SHP77 (cell line): ENCODE results near the gene TMPRSS9.

ENCODE experiments used
- DNase-seq, 2 experiments: peaks; one replicate each; lab custom pipeline; 2025; lab: John Stamatoyannopoulos, UW

The TMPRSS9 gene

GRCh38 chr19:2423071-2423914 lies 63.2 kb downstream of the TMPRSS9 start:
- no peak for DNase-seq

- DNase-seq = no peak
These were observed 64.0 kb downstream of the TMPRSS9 start for GRCh38 chr19:2423915-2424685.

GRCh38 chr19:2424686-2425621 lies 64.9 kb downstream of the TMPRSS9 start:
- no peak for DNase-seq

GRCh38 chr19:2425622-2426581 lies 65.8 kb downstream of the TMPRSS9 start:
- no peak for DNase-seq

- DNase-seq = peak; percentile 10 to 37
These were observed 66.8 kb downstream of the TMPRSS9 start for GRCh38 chr19:2426611-2427428.

GRCh38 chr19:2427429-2428320 lies 67.6 kb downstream of the TMPRSS9 start, which contains the start of gene TIMM13:
TSS of gene TIMM13 (minus strand) at chr19:2427586. CDS start at chr19:2427533, 53 bp downstream.
- DNase-seq = peak; percentile 92 to 96

- DNase-seq = peak; percentile 7 to 49
These were observed 68.2 kb downstream of the TMPRSS9 start for GRCh38 chr19:2428321-2428690.

- DNase-seq = no peak
These were observed 69.0 kb downstream of the TMPRSS9 start for GRCh38 chr19:2428756-2429711.

GRCh38 chr19:2429917-2430535 lies 70.0 kb downstream of the TMPRSS9 start:
- no peak for DNase-seq

GRCh38 chr19:2431318-2432055 lies 71.4 kb downstream of the TMPRSS9 start:
- no peak for DNase-seq

- no peak for DNase-seq
These were observed 72.2 kb downstream of the TMPRSS9 start for GRCh38 chr19:2432131-2432848.

- DNase-seq = no peak
These were observed 73.8 kb downstream of the TMPRSS9 start for GRCh38 chr19:2433854-2434253.

- no peak for DNase-seq
These were observed 74.2 kb downstream of the TMPRSS9 start for GRCh38 chr19:2434267-2434666.

GRCh38 chr19:2434721-2435265 lies 74.7 kb downstream of the TMPRSS9 start:
- DNase-seq = no peak

- no peak for DNase-seq
These were observed 76.3 kb downstream of the TMPRSS9 start for GRCh38 chr19:2436384-2436783.

GRCh38 chr19:2436926-2437325 lies 76.9 kb downstream of the TMPRSS9 start:
- DNase-seq = no peak
